Measurements from ENCODE around the gene CNBD2.
"Not testable (repeated sequence)": the region's sequence is repeated elsewhere in the genome, so short reads cannot be mapped to it uniquely, and the experiment has no call there.

Gene CNBD2

DNA sequence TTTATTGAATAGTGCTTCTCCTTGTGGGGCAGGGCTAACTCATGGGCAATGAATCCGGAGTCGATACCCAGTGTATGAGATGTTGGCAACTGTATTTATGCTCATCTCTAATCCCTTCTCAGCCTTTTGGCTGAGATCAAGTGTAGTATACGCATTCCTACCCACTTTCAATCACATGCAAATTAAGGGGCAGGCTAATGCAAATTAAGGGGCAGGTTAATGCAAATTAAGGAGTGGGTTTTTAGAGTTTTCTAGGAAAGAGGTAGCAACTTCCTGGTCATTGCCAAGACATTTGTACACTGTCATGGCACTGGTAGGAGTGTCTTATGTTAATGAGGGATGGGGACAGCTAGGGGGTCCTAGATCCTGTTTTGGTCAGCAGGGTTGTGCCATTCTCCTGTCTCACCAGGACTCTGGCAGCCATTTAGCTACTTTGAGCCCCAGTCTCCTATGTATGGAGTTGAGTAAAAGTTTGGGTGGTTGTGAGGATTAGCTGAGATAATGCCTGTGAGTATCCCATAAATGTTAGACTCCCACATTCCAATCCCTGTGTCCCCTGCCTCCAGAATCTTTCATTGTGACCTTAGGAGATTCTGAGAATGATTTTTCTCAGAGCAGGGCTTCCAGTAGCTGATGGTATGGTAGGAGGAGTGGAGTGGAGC is at the start of gene CNBD2:
TSS of gene CNBD2 (plus strand) at position 612 of the 662 bp plus-strand sequence. CDS start 173 bp downstream, outside the sequence.
- no peak for DNase-seq (ENCODE audit: low read depth)

GRCh38 chr20:35920523-35920922 is 47.9 kb upstream of the CNBD2 start:
- DNase-seq (ENCODE audit: low read depth) = no peak

- no peak for DNase-seq (ENCODE audit: low read depth)
These were observed 39.1 kb upstream of the CNBD2 start for GRCh38 chr20:35929301-35929700.

DNA sequence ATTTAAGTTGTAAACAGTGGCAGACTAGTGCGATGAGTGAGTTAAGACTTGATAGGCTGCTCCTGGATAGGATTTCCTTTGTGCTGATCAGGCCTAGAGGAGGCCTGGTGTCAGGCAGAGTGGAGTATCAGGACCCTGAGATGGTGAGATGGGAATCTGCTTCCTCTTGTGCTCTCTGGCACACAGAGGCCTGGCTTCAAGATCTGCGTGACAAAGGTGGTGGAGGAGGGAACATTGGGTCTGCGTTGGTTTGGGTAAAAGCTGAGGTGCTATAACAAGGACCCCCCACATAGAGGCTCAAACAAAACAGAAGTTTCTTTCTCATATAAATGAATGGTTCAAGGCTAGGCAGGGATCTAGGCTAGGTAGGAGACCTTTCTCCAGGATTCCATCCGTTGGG is 34.3 kb upstream of the CNBD2 start:
- no peak for DNase-seq (ENCODE audit: low read depth)

DNA sequence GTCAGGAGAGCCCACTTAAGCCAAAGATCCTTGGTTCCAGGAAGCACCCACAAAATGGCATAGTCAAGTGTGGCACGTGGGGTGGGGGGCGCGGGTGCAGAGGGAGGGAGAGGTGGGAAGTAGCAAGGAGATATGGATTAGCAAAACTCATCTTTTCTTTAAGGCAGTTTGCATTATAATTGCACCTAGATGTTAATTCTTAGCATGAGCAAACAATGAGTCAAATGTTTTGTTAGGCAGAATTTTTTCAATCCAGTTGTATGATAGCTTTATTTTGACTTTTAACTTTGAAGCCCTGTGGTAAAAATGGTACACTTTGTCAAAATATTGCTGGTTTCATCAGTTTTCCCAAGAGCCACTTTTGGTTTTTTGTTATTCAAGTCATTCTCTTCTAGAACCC is 29.1 kb upstream of the CNBD2 start:
- no peak for DNase-seq (ENCODE audit: low read depth)

DNA sequence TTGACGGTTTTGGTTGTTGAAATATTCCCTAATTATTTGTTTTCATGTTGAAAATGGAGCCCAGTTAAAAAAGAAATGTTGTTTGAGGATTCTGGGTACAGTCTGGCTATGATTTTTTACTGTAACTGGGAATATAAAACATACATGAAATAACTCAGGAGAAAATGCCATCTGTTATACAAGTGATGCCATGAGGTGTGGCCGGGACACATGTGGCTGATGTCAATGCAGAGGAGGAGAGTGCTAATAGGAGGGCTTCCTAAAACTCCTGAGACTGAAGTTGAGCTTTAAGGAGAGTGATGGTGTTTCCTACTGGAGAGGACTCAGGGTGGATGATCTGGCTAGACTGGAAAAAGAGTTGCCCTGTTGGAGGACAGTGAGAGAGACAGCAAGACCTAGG is 26.8 kb upstream of the CNBD2 start:
- DNase-seq (ENCODE audit: low read depth) = no peak

GRCh38 chr20:35942243-35942642 is 26.1 kb upstream of the CNBD2 start:
- no peak for DNase-seq (ENCODE audit: low read depth)

DNA sequence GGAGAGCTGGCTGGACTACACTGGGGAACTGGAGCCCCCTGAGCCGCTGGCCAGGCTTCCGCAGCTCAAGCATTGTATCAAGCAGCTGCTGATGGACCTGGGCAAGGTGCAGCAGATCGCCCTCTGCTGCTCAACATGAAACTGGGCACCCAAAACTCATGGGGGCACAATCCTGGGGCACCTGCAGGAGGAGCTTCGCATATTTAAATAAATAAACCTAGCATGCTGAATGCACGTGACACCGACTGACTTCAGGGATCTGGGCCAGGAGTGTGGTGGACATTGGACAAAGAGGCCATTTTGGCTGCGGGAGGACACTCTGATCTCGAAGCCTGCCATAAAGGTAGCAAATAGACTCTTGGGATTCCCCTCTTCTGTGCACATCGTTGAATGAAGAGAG is 20.9 kb upstream of the CNBD2 start:
- no peak for DNase-seq (ENCODE audit: low read depth)

DNA sequence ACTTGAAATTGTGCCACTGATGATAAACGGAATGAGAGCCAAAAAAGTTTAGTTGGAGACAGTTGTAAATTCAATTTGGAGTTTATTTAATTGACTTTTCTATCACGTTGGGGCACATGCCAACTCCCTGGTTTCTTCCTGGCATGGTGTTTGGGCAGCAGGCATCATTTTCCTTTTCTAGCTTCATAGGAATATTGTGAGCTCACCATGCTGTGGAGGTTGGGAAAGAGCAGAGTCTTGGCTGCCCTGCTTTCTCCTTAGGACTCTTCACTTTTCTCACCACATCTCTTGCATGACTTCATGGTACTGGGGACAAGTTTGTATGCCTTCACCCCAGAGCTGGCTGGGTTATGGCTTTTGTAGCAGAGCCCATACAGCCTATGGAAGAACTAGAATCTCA is 20.5 kb upstream of the CNBD2 start:
- no peak for DNase-seq (ENCODE audit: low read depth)

- DNase-seq (ENCODE audit: low read depth) = no peak
These were observed 18.3 kb upstream of the CNBD2 start for GRCh38 chr20:35950093-35950492.

- not testable (repeated sequence) for DNase-seq (ENCODE audit: low read depth)
These were observed 16.3 kb upstream of the CNBD2 start for GRCh38 chr20:35952080-35952479.

GRCh38 chr20:35952480-35953386 is 15.7 kb upstream of the CNBD2 start:
- no peak for DNase-seq (ENCODE audit: low read depth)

GRCh38 chr20:35953387-35954199 is 14.8 kb upstream of the CNBD2 start:
- peak; percentile 51 for DNase-seq (ENCODE audit: low read depth)

- peak; percentile 95 for DNase-seq (ENCODE audit: low read depth)
These were observed 14.0 kb upstream of the CNBD2 start, which contains the start of gene SCAND1 for GRCh38 chr20:35954200-35954906. Gene SCAND1, minus strand, starts transcription at chr20:35954502. Its CDS starts 218 bp downstream, at chr20:35954284.

GRCh38 chr20:35954907-35955251 is 13.5 kb upstream of the CNBD2 start:
- DNase-seq (ENCODE audit: low read depth) = peak; percentile 8

DNA sequence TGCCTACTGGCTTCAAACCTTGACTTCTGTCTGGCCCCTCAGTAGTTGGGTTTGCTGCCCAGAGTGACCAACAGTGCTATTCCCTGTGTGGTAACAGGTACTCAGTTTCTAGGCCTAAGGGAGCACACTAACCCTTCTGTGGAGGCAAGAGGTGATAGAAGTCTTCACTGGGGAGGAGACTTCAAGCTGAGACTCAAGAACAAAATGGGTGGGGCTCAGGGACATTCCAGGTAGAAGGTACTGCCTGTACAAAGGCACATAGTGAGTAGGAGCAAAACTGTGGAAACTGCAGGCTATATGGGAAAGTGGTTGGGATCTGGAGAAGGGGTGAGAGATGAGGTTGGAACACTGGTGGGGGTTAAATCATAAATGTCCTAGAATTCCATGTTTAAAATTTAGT is 11.8 kb upstream of the CNBD2 start:
- DNase-seq (ENCODE audit: low read depth) = no peak

- not testable (repeated sequence) for DNase-seq (ENCODE audit: low read depth)
These were observed 9.1 kb upstream of the CNBD2 start for GRCh38 chr20:35959291-35959690.

- no peak for DNase-seq (ENCODE audit: low read depth)
These were observed 4.5 kb upstream of the CNBD2 start for GRCh38 chr20:35963878-35964277.

DNA sequence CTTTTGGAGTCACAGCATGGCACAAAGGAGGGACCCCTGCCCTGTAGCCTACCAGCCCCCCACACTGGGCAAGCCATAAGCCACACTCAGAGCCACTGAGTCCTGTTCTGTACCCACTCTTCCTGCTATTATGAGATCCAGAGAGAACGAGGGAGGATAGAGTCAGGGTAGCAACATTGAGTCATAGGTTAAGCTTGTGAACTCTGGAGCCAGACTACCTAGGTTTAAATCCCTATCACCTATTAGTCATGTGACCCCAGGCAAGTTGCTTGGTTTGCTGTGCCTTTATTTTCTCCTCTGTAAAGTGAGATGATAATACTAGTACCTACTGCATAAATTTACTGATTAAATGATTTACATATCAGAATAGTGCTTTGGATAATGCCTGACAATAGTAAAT is 540 bp downstream of the CNBD2 start:
- no peak for DNase-seq (ENCODE audit: low read depth)

DNA sequence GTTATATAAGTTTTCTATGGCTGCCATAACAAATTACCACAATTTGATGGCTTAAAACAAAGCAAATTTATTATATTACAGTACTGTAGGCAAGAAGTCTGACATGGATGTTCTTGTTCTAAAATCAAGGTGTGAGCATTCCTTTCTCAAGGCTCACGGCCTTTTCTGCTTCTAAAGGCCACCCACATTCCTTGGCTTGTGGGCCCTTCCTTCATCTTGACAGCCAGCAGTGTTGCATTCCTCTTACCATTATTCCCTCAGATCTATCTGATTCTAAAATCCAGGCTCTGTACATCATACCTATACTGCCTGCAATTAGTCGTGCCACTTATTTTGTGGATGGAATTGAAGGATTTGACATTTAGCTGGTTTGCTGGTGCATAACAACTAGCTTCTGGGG is 3.6 kb downstream of the CNBD2 start:
- DNase-seq (ENCODE audit: low read depth) = no peak

DNA sequence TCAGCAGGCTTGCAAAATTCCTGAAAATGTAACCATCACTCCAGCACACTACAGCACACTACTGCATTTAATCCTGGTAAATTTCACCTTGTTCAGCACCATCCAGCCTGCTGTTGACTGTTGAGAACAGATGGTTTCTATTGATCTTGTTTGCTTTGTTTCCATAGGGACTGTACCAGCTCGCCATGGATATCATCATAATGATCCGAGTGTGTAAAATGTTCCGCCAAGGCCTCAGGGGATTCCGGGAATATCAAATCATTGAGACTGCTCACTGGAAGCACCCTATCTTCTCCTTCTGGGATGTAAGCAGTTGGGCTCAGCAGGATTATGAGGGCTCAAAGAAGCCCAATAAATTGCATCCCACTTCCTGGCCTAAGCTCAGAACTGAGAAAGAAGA is 4.1 kb downstream of the CNBD2 start:
- DNase-seq (ENCODE audit: low read depth) = no peak

DNA sequence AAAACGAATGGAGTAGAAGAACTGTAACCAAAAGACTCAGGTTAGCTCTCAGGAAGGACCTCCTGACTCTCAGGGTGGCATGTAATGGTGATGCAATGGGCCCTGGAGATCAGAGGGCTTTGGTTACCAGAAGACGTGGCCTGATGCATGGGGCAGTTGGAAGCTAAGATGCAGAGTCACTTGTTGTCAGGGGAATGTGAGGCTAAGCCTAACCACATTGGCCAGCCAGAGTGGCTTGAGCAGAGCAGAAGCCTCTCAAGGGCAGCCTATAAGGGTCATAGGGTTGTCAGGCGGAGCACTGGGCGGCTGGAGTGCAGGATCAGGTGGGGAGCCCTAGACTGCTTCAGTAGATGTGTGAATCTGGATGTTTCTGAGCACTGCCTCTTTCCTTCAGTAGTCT is 5.9 kb downstream of the CNBD2 start:
- no peak for DNase-seq (ENCODE audit: low read depth)

Measured in stimulated activated CD8-positive, alpha-beta memory T cell treated with anti-CD3 and anti-CD28 coated beads, Interleukin-4, amount 100 ng/mL, for 24 hours (primary cell).